Choroid plexus epithelial cell (primary cell): ENCODE measurements around the gene SAP30L.
A peak's percentile ranks its signal among the peaks of the same experiment; 100 is the strongest.

Experiments
- DNase-seq: peaks from one replicate; pipeline ENCODE4 v3.0.0-alpha.2; 2010; ENCODE audit warnings: low read depth
- H3K4me3 ChIP-seq: 2 replicates; pipeline ENCODE4 v1.5.1; 2011; ENCODE audit warnings: low read depth, mild to moderate bottlenecking, control low read depth, low read length, moderate library complexity
- TF ChIP-seq, protein P1 (sequence below): conservative IDR thresholded peaks from 2 replicates; pipeline ENCODE4 v1.5.1; 2011; ENCODE audit warnings: low read depth, mild to moderate bottlenecking, control low read depth, inconsistent platforms, low read length, moderate library complexity

The SAP30L gene

DNA sequence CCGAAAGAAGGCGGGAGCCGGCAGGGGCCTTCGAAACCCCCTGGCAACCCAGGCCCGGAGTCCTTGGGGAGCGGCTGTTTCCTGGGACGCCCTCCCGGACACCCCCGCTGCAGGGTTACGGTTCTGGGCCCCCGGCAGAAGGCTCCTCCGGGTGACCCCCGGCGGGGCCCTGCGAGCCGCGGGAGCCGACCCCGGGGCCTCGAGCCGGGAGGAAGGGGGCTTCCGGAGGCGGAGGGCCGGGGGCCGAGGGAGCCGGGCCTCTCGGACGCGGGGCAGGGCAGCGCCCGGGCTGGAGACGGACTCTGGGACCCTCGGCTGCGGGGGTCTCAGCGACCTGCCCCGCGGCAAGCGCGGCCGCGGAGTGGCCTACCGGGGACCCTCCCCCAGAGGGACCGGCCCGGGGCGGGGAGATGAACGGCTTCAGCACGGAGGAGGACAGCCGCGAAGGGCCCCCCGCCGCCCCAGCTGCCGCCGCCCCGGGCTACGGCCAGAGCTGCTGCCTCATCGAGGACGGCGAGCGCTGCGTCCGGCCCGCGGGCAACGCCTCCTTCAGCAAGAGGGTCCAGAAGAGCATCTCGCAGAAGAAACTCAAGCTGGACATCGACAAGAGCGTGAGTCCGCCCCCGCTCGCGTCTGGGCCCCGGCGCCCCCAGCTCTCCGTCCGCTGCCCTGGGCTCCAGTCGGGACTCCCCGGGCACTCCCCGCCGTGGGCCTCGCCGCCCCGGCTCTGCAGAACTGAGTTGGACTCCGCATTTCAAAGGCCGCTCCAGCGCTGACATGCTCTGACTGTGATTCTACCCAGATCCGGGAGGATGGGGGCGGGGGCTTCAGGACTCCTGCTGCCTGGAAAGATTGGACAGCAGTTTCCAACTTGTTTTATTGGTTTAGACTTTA lies 645 bp downstream of the SAP30L start:
- peak overlapping the region; percentile 94 for H3K4me3 ChIP-seq
- TF ChIP-seq, protein P1, sequence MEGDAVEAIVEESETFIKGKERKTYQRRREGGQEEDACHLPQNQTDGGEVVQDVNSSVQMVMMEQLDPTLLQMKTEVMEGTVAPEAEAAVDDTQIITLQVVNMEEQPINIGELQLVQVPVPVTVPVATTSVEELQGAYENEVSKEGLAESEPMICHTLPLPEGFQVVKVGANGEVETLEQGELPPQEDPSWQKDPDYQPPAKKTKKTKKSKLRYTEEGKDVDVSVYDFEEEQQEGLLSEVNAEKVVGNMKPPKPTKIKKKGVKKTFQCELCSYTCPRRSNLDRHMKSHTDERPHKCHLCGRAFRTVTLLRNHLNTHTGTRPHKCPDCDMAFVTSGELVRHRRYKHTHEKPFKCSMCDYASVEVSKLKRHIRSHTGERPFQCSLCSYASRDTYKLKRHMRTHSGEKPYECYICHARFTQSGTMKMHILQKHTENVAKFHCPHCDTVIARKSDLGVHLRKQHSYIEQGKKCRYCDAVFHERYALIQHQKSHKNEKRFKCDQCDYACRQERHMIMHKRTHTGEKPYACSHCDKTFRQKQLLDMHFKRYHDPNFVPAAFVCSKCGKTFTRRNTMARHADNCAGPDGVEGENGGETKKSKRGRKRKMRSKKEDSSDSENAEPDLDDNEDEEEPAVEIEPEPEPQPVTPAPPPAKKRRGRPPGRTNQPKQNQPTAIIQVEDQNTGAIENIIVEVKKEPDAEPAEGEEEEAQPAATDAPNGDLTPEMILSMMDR: no peak
- peak; percentile 73 for DNase-seq

DNA sequence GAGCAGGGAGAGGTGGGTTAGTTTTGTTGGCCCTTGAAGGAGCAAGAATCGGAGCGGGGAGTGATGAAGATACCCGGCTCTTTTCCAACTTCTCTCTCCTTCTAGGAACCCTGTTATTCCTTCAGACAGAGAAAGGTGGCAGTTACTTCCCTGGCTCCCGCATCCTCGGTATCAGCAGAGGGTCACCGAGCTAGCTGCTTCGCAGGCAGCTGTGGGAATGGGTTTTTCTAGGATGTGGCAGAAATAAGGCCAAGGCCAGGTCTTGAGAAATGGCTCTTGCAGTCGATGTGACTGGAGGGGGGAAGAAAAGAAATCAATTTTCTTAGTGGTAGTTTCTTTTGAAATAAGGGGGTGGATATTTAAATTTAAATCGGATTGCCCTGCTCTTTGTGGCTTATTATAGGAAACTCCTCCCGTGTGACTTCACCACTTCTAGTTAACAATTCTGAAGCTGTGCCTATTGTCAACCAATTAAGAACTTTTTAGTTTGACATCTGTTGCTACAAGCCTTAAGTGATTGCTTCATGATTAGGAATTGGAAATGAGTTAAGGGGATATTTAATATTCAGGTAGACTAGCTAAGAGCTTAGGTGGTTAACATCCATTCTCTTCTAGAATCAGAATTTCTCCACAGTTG lies 1.4 kb downstream of the SAP30L start:
- TF ChIP-seq, protein P1: no peak
- DNase-seq: no peak
- peak overlapping the region; percentile 94 for H3K4me3 ChIP-seq

DNA sequence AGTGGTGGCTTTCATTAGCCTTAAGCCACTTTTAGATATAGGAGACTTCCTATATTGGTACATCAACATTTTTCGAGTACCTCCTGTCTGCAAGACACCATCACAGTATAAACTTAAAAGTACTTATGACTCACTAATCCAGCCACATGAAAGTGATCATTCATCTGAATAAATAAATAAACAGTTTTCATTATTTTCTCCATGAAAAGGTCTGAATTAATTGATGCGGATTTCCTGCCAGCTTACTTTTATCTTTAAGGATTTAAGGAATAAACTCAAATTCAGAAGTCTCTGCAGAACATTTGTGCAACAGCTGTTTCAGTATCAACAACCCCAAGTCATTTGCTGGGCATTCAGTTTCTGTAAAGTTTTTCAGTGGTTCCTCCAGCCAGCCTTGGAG lies 4.0 kb downstream of the SAP30L start:
- DNase-seq: peak; percentile 27
- TF ChIP-seq, protein P1: no peak
- H3K4me3 ChIP-seq: no peak overlapping the region

DNA sequence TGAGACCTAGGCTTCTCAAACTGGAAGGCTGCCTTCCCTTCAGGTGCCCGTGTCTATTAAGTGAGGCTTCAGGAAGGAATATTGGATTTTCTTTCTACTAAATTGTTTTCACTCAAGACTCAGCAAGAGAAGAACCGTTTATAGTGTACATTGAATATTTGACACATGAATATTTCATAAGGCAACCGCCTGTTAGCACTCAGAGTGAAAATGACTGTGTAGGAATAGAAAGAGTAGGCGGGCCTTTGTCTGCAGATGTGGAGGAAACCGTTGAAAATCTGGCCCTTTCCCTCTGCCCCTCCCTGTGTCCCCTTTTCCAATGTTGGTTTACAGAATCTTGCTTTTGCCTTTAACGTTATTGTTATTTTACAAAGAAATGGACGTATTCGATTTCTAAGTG lies 6.2 kb downstream of the SAP30L start:
- no peak overlapping the region for H3K4me3 ChIP-seq
- TF ChIP-seq, protein P1: no peak
- DNase-seq: no peak

DNA sequence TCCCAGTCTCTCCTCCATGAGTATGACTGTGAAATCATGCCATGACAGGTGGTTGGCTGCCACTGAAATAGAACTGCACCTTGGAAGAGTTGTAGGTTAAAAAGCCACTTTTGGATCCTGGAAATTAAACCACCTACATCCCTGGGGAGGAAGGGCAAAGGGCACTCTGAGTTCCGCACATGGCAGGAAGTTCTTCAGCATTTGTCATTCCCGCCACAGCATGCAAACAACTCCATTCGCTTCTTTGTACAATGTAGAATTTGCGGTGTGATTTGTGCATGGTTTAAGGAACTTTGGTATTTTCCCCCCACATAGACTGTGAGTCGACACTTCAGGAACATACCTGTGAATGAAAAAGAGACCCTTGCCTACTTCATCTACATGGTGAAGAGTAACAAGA lies 9.8 kb downstream of the SAP30L start:
- TF ChIP-seq, protein P1: no peak
- H3K4me3 ChIP-seq: no peak overlapping the region
- DNase-seq: no peak

DNA sequence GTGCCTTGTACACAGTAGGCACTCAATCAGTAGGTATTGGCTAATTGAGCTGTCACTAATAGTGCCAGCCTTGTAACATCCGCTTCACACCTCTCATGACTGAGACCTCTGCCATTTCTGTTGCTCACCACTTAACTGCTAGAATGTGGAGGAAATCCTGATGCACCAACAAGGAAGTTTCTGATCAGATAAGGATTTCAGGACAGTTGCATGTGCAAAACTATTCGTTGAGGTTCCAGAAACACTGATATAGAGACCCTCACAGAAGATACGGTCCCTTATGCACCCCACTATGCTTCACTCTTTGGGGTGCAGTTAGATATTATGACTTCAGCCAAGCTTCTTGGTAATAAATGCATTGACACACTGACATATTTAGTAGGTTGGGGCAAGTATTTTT lies 10.7 kb downstream of the SAP30L start:
- H3K4me3 ChIP-seq: no peak overlapping the region
- TF ChIP-seq, protein P1: no peak
- DNase-seq: no peak
